ENCODE data around the gene NTRK1.

NTRK1 gene

DNA sequence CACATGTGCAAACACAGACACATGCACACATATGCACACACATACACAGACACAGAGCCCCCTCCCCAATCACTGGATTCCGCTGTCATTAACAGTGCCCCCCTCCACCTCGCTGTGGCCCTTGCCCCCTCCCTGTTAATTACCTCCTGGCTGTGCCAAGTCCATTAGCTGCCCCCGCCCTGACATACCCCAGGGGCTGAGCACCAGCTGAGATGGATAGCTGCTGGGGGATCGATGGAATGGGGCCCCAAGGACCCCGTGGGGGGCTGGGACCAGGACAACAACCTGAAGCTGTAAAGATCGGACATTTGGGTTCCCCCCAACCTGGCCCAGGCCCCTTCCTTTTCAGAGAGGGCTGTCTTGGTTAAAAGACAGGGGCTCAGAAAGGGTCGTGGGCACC is 23.3 kb downstream of the NTRK1 start:
- DNase-seq = no peak

DNA sequence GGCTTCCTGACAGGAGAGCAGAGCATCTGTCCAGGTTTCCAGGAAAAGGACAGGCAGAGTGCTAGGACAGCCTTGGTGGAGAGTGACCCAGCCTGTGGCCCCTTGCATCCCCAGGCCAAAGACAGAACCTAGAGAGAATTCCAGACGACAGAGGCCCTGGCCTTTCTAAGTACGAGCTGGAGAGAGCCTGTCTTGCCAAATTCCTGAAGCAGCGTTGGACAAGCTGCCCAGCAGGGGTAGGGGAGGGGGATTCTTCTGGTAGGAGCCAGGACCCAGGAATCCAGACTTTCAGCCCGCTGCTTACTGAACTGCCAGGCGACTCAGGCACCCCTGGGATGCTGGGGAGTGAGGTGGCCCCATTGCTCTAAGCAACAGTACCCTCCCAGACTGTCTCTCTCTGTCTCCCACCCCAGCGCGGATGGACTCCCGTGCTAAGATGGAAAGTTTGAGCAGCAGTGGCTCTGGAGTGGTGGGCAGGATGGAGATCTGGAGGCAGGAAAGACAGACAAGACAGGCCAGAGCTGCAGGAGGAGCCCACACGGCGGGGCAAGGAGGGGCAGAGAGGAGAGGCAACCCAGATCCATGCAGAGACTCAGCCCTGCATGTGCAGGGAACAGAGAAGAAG is 24.0 kb downstream of the NTRK1 start:
- no peak for DNase-seq

DNA sequence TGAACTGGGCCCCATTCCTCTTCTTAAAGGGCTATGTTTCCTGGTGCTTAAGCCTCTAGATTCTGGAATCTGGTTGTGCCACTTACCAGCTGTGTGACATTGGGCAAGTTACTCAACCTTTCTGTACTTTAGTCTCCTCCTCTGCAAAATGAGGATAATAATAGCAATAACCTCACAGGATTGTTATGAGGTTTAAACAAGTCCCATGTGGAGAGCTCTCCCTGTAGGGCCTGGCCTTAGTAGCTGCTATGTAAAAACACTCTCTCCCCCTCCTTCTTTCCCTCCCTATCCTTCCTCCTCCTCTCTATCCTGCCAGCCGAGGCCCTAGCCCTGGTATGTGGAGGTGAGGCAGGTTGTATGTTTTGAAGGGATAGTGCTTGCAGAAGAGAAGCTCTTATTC is 24.6 kb downstream of the NTRK1 start:
- no peak for DNase-seq

DNA sequence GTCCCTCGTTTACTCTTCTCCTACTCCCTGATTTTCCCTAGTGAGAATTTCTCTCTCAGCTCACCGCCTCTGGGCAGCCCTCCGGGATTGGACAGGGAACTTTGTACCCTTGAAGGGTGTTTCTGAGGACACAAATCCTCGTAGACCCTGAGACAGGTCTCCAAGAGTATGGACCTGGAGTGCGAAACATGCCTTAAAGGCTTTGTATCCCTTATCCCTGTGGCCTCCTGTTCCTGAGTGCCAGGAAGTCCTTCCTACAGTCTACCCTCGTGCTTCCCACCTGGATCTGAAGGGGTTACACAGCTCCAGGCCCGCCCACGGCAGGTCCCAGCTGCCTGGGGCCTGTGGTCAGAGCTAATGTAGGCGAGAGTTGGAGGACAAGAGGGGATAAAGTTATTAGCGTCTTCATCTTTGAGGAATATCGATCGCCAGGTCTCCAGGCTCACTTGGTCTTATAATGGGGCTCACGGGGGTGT is 25.3 kb downstream of the NTRK1 start:
- DNase-seq = no peak

DNA sequence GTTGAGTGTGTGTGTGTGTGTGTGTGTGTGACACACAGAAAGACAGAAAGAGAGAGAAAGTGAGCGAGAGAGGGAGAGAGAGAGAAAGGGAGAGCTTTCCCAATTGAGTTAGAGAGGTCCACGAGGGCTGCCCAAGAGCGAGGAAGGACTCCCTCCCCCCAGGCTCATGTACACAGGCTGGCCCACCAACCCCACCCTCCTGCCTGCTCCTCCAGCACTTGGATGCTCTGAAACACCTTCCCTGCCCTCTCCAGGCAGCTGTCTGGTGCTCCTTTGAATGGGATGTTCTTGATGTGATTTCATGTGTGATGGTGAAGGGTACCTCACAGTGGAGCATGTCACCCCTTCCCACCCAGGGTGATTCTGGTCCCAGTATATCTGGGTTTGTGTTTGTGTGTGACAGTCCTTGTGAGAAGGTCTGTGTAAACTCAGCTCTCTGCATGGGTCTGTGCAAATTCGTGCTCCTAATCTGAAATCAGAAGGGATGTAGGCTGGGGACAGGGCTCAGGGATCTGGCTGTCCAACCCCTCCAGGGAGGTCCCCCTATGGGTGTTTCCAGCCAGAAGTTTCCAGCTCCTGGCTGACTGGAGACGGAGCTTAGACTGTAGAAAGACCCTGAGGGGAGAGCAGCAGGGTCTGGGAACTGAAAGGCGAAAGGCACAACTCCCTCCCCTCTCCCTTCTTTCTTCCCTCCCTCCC is 26.1 kb downstream of the NTRK1 start:
- no peak for DNase-seq

DNA sequence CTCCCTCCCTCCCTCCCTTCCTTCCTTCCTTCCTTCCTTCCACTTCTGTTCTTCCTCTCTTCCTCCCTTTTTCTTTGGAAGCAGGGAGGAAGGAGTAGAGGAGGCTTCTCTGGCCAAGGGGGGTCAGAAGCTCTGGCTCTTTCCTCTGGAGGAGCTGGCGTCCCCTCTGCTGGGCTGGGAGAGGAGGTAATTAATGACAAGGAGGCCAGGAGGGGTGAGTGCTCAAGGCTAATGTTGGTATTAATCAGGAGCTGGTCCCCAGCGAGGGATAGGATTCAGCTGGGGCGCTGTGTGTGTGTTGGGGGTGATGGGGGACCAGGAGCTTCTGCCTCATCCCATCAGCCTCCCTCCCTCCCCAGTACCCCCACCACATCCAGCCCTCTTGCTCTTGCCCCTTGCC is 26.7 kb downstream of the NTRK1 start:
- no peak for DNase-seq

DNA sequence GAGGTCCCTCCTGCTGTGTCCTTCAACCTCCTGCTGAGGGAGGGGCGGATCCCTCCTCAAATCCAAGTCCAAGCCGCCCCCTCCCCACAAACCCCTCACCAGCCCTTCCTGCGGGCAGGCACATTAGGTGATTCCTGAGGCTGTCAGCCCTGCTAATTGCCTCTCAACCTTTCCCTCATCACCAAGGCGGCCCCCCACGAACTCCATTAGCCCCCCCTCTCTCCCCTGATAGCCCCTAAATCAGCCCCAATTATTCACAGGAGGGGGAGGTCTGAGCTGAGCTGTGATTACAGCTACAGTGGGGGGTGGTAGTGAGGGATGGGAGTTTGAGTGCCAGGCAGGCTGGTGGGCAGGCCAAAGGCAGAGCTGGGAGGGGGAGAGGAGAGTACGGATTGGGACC is 27.1 kb downstream of the NTRK1 start:
- DNase-seq = no peak

DNA sequence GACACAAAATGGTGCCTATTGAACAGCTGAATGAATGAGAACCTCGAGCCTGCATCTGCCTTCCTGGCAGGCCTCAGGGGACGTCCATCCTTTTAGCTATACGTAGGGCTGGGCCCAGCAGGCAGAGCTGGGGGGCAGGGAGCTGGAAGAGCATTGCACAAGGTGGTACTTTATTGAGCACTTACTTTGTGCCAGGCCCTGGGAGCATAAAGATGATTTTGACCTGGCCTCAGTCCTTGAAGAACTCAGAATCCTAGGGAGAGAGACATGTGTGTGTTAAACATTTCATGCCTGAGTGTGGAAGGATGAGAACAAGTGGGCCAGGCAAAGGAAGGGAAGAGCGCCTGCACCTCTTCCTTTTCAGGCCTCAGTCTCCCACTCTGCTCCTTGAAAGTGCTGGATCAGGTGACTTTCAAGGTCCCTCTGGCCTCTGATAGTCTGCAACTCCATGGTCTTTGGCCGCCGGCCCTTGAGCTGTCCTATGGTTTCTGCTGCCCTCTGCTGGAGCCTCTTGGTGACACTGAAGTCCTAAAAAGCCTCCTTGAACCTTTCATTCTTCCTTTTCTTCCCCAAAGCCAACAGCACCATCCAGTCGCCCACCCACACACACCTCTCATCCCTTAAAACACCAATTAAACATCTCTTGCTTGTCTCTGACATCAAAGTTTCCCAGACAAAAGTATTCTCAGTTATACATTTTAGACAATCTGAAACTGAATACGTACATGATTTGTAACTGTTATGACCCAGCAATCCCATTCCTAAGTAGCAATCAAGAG is 29.3 kb downstream of the NTRK1 start:
- peak; percentile 70 to 75 for DNase-seq

DNA sequence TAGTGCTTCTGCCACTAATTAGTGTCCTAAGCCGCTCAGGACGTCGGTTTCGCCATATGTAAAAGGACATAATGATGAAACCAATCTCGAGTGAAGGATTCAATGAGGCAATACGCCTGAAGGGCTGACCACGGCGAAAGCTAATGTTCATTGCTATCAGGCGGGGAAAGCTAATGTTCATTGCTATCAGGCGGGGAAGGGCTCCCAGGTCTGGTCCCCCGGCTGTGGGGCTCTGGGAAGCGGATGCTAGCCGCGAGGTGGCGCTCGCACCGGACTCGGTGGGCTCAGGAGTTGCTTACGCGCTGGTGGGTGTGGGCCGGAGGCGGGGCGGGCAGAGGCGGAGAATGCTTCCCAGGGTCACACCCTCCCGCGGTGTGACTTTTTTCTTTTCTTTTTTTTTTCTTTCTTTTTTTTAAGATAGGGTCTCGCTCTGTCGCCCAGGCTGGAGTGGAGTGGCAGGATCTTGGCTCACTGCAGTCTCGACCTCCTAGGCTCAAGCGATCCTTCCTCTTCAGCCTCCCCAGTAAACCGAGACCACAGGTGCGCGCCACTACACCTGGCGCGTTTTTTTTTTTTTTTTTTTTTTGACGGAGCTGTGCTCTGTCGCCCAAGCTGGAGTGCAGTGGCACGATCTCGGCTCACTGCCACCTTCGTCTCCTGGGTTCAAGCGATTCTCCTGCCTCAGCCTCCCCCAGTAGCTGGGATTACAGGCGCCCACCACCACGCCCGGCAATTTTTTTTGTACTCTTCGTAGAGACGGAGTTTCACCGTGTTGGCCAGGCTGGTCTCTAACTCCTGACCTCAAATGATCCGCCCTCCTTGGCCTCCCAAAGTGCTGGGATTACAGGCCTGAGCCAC is 31.8 kb downstream of the NTRK1 start:
- DNase-seq = peak; percentile 88 to 94

DNA sequence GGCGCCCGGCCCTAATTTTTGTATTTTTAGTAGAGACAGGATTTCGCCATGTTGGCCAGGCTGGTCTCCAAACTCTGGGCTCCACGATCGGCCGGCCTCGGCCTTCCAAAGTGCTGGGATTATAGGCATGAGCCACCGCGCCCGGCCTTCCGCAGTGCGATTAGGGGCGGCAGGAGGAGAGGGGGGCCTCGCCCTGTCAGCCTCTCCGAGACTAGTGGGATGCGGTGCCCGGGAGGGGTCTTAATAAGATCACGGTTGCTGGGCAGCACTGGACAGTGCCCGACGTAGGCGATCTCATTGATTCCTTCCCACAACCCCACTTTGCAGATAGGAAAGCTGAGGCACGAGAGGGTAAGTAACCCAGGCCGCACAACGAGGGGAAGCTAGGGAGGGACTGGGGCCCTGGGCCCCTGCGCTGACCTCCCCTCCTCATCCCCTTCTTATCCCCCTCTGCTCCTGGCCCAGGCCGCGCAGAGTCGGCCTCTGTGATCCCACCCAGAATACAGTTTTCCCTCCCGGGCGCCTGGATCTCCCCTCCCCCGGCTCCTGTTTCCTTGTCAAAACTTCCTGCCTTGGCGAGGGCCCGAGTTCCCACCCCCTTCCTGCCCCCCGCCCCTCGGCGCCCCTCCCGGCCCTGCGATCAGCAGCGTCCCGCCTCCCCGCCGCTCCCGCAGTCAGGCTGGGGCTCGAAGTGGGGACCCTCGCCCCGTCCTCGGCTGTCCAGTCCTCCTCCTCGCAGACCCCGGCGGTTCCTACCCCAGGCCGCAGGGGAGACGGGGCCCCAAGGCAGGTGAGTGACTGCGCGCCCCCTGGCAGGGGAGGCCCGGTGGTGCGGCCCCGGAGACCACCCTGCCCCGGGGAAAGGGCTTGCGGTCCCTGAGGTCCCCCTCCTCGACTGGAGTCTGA is 32.6 kb downstream of the NTRK1 start, which contains the start of gene PEAR1:
Gene PEAR1, plus strand, starts transcription at position 671 of the 906 bp plus-strand sequence. CDS start 10,209 bp downstream, outside the sequence.
- DNase-seq = no peak

DNA sequence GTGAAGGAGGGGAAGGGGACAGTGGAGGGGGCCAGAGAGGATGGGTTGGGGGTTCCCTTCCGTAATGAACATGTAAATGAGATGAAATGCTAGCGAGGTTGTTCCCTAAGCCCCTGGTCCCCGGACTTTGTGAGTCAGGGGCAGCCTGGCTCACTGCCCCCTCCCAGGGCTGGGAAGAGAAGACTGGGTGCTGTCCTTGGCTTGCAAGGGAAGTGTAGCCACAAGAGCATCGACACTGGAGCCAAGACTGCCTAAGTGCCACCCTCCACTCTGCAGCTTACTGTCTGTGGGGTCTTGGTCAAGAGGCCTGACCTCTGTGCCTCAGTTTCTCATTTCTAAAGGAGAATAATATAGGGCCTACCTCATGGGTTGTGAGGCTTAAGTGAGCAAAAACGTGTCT is 33.3 kb downstream of the NTRK1 start:
- no peak for DNase-seq

DNA sequence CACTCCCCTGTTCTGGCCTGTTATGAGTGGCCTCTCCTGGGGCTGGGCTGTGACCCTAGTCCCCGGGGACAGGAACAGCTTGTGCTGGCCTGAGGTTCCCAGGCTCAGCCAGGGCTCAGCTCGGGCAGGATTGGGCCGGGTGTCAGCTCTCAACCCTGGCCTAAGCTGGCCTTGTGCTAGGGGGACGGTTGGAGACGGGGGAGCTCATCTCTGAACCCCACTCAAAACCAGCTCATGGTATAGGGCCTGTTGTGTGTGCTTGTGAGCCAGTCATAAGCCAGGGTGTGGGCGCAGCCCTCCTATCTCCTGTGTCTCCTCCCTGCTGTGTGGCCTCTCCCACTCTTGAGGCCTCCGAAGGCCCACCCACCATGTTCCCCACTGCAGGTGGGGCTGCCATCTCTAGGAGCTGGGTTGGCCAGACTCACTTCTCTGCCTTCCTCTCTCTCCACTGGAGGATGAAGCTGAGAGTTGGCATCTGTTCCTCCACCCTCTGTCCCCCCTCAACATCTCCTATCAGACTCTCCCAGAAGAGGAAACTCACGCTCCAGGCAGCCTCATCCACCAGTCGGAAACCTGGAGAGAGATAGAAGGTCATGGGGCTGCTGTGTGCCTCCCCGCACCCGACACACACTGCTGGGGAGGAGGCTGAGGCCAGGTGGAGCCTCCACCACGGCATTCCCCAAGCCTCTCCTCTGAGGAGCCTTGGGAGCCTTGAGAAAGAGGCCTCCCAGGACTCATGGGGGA is 34.2 kb downstream of the NTRK1 start:
- DNase-seq = no peak

DNA sequence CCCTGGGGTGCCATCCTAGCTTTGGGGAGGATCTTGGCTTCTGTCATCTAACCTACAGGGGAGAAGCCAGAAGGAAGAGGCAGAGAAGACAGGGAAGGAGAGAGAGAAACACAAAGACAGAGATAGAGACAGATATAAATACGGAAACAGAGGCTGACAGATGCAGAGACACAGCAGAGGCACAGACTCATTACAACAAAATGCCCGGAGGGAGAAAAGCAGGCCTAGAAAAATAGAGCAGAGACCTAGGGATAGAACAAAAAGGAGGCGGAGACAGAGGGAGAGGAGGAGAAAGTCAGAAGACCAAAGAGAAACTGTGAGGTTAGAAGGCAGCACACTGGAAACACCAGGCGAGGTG is 34.8 kb downstream of the NTRK1 start:
- DNase-seq = no peak

DNA sequence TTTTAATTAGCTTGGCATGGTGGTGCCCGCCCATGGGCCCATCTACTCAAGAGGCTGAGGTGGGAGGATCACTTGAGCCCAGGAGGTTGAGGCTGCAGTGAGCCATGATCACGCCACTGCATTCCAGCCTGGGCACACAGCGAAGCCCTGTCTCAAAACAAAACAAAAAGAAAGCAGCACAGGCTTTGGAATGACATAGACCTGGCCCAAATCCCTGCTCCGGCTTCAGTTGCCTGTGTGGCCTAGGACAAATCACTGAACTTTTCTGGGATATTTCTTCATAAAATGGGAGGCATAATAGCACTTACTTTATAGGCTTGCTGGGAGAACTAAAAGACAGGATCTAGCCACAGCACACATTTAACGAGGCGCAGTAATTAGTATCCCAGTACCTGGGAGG is 35.3 kb downstream of the NTRK1 start:
- no peak for DNase-seq

DNA sequence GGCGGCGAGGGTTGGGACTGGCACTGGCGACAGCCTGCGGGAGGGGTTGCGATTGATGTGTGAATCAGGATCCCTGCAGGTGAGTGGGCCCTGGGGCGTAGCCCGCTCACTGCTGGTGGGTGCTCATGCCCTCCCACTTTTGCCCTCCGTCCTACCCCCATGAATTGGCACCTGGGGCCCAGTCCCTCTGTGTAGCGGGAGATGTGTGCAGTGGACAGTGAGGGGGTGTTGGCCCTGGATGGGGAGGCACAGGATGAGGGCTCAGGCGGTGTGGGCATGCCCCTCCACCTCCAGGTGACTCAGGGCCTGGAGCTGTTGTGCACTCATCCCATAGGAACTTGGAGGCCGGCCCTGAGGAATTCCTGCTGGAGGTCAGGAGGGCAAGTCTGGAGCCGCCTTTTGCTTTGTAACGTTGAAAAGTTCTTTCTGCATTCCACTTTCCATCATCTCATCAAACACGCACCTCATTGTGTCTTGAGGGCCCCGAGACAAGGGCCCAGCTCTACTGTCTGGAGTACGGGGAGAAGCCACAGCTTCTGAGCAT is 35.9 kb downstream of the NTRK1 start:
- no peak for DNase-seq

DNA sequence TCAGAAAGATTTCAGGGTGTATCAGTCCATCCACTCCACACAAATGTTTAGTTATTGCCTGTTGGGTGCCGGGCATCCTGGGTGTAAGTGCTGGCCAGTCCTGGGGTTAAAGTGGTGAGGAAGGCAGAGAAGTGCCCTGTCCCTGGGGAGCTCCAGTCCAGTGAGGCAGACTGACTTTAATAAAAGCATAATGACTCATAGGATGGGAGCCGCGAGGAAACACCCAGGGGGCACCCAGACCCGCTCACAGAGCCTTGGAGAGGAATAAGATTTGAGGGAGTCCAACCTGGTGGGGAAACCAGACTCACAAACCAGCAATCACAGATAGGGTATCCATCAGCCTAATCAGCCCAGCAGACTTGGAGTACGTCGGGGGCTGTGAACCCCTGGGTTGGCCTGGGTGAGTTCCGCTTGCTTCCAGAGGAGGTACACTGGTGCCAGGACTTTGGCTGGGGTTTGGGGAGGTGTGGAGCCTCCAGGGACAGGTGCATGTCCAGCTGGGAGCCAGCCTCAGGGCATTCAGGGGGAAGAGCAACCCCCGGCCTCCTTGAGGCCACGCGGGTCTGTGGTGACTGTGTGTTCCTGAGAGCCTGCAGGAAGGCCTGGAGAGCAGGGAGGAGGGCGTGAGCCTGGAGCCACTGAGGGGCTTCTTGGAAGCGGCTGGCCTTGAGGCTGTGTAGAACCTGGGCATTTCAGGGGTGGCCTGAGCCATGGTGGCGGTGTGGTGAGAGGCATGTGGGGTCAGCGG is 36.6 kb downstream of the NTRK1 start:
- DNase-seq = no peak

DNA sequence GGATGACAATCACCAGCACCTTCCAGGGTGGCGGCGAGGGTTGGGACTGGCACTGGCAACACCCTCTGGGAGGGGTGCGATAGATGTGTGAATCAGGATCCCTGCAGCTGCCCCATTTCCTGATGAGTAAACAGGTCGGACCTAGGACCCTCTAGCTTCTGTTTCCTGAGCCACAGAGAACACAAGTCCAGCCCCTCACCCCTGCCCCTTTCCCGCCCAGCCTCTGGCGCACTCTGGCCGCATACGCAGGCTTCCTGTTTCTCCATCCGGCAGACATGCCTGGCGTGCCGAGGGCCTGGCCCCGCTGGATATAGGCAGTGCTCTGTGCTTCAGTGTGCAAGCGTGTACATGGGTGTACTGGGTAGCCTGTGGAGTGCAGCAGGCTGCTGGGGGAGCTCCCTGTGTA is 37.5 kb downstream of the NTRK1 start:
- DNase-seq = no peak

DNA sequence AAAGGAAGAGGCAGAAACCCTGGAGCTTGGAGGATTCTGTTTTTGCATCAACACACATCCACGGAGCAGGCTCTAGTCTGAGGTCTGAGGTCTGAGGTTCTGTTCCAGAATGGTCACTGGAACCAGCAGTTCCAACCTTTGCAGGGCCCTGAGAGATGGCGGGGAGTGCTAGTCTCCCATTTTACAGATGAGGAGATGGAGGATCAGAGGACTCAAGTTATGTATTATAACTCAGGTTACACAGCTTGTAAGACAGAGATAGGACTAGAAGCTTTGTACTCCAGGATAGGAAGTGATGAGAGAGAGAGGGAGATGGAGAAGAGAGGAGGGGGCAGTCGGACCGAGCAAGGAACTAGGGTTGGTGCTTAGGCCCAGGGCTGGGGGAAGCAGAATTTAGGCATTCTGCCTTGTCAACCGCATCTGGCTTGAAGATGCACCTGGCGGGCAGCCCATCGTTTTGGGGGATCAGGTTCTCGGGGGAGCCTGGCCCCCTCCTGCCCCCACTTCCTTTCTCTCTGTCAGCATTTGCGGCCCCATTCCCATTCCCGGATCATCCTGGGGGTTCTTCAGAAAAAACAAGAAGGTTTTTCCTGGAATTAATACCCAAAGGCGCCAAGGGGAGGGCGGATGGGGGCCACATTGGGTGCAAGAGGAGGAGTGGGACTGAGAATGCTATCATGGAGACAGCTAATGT is 38.5 kb downstream of the NTRK1 start:
- no peak for DNase-seq

DNA sequence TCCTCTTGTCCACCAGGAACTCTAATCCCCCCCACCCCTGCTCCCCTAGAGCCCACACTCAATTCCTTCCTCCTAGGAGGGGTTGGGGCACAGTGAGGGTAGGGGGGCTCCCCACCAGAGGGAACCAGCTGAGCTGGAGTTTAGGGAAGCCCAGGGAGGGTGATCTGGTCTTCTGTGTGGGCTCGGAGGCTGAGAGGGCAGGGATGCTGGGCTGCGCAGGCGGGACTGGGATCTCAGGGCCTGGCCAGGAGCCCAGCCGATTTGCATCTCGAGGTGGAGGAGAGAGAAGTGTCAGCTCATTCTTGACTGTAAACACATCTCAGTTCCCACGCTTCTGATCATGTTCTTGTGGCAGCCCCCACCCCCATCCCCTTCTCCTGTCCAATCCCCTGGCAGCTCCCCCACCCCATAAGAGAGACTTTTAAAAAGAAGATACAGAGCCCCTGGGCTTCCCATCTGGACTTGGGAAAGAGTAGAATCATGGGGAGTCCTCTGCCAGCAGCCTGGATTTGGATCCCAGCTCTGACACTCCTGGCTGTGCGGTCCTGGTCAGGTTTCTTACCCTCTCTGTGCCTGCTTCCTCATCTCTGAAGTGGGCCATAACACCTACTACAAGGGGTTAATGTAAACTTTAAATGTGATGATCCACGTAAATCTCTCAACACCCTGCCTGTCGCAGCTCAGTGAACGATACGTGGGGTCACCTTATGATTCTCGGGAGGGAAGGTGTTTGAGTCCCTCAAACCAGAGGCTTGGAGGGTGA is 39.5 kb downstream of the NTRK1 start:
- no peak for DNase-seq
